Astrocyte (in vitro differentiated cells and primary cell): ENCODE data around the gene ARHGEF2. TPM values are rescaled to one million over a fixed set of nuclear protein-coding genes. Genes with fewer than 3 reads are reported as not detected.

Experiments used
- DNase-seq: peaks from one replicate; pipeline ENCODE4 v3.0.0-alpha.2; 2010; ENCODE audit warnings: low read depth
- FAIRE-seq: peaks from 2 replicates; lab custom pipeline; 2011; peaks lifted over from hg19 to GRCh38; lab: Jason Lieb, UNC
- H2AFZ ChIP-seq: 2 replicates; pipeline ENCODE4 v1.6.0; 2012; ENCODE audit warnings: low read depth, low read length, inconsistent platforms
- H3K27ac ChIP-seq: 2 replicates; pipeline ENCODE4 v1.5.1; 2011; ENCODE audit warnings: low read depth, low read length, inconsistent platforms
- H3K27me3 ChIP-seq: 2 replicates; pipeline ENCODE4 v1.6.0; 2011; ENCODE audit warnings: low read length, inconsistent platforms; ENCODE audit not compliant: insufficient read depth
- H3K36me3 ChIP-seq: 2 replicates; pipeline ENCODE4 v1.5.1; 2011; ENCODE audit warnings: low read length, inconsistent platforms; ENCODE audit not compliant: insufficient read depth
- H3K4me1 ChIP-seq: 2 replicates; pipeline ENCODE4 v1.5.1; 2011; ENCODE audit warnings: low read length, inconsistent platforms; ENCODE audit not compliant: insufficient read depth
- H3K4me2 ChIP-seq: 2 replicates; pipeline ENCODE4 v1.6.0; 2012; ENCODE audit warnings: low read length, inconsistent platforms
- H3K4me3 ChIP-seq: 2 replicates; pipeline ENCODE4 v1.5.1; 2011; ENCODE audit warnings: low read depth, mild to moderate bottlenecking, low read length, inconsistent platforms; ENCODE audit not compliant: insufficient read depth
- H3K79me2 ChIP-seq: 2 replicates; pipeline ENCODE4 v1.6.0; 2012; ENCODE audit warnings: mild to moderate bottlenecking, low read length, inconsistent platforms; ENCODE audit not compliant: insufficient read depth
- H3K9ac ChIP-seq: 2 replicates; pipeline ENCODE4 v1.6.0; 2012; ENCODE audit warnings: mild to moderate bottlenecking, low read length, inconsistent platforms
- H3K9me3 ChIP-seq: 2 replicates; pipeline ENCODE4 v1.5.1; 2012; ENCODE audit warnings: low read depth, mild to moderate bottlenecking, low read length, inconsistent platforms; ENCODE audit not compliant: insufficient read depth
- H4K20me1 ChIP-seq: 2 replicates; pipeline ENCODE4 v1.6.0; 2012; ENCODE audit warnings: low read length, inconsistent platforms; ENCODE audit not compliant: insufficient read depth
- H3K27ac Mint-ChIP-seq: one replicate; pipeline ENCODE4 v1.8.0; 2021; ENCODE audit warnings: mild to moderate bottlenecking, mixed read lengths; ENCODE audit not compliant: unreplicated experiment
- H3K27me3 Mint-ChIP-seq: one replicate; pipeline ENCODE4 v1.8.0; 2021; ENCODE audit warnings: low read depth, mixed read lengths; ENCODE audit not compliant: unreplicated experiment
- H3K36me3 Mint-ChIP-seq: one replicate; pipeline ENCODE4 v1.8.0; 2021; ENCODE audit warnings: low read depth, mixed read lengths; ENCODE audit not compliant: unreplicated experiment
- H3K4me1 Mint-ChIP-seq: one replicate; pipeline ENCODE4 v1.8.0; 2021; ENCODE audit warnings: low read depth, mixed read lengths; ENCODE audit not compliant: unreplicated experiment
- H3K4me3 Mint-ChIP-seq: one replicate; pipeline ENCODE4 v1.8.0; 2021; ENCODE audit warnings: mild to moderate bottlenecking, moderate library complexity, mixed read lengths; ENCODE audit not compliant: unreplicated experiment
- H3K9me3 Mint-ChIP-seq: one replicate; pipeline ENCODE4 v1.8.0; 2021; ENCODE audit warnings: mild to moderate bottlenecking, mixed read lengths; ENCODE audit not compliant: unreplicated experiment
- CTCF ChIP-seq: IDR thresholded peaks from 2 replicates; pipeline ENCODE4 v1.5.1; 2011; ENCODE audit warnings: low read depth, mild to moderate bottlenecking, inconsistent platforms, low read length, moderate library complexity; ENCODE audit not compliant: insufficient read depth
- EZH2 ChIP-seq: IDR thresholded peaks from 2 replicates; pipeline ENCODE4 v1.6.1; 2012; ENCODE audit warnings: mild to moderate bottlenecking, low read length, inconsistent platforms; ENCODE audit not compliant: insufficient read depth
- total RNA-seq: library from RNA; stranded (reverse); gene quantifications from 2 replicates; pipeline ENCODE4 v1.2.1, GENCODE V29; 2021

The ARHGEF2 gene
- total RNA-seq, 1 donor from 2014 or later = 99.3 TPM

GRCh38 chr1:155954645-155955044 lies 23.7 kb downstream of the ARHGEF2 start:
- Histone ChIP-seq H3K9ac (no peak overlapping the region), H3K4me2 (no peak overlapping the region), H3K4me1 (no peaks in the 10 kb centered on the region), H3K36me3 (peaks cover 68% of the 10 kb centered on the region), H3K27ac (no peak overlapping the region), H3K79me2 (peaks cover 20% of the 10 kb centered on the region), H3K27me3 (no peaks in the 10 kb centered on the region), H3K9me3 (no peaks in the 10 kb centered on the region), H3K4me3 (no peak overlapping the region), H4K20me1 (peaks cover 37% of the 10 kb centered on the region), H2AFZ (no peak overlapping the region)
- DNase-seq (no peak), FAIRE-seq (no peak)
- H3K4me1 Mint-ChIP-seq = no peaks in the 10 kb centered on the region
- H3K27me3 Mint-ChIP-seq = no peaks in the 10 kb centered on the region
- H3K4me3 Mint-ChIP-seq = no peak overlapping the region
- no peaks in the 10 kb centered on the region for H3K9me3 Mint-ChIP-seq
- H3K36me3 Mint-ChIP-seq = peaks cover 28% of the 10 kb centered on the region
- no peak for TF ChIP-seq EZH2
- no peak for TF ChIP-seq CTCF
- H3K27ac Mint-ChIP-seq = no peak overlapping the region

- no peak overlapping the region for H3K9ac ChIP-seq
- H3K36me3 ChIP-seq = peaks cover 69% of the 10 kb centered on the region
- peaks cover 36% of the 10 kb centered on the region for H4K20me1 ChIP-seq
- H2AFZ ChIP-seq = no peak overlapping the region
- TF ChIP-seq EZH2 (no peak), CTCF (no peak)
- no peaks in the 10 kb centered on the region for H3K27me3 ChIP-seq
- H3K9me3 ChIP-seq = no peaks in the 10 kb centered on the region
- Mint-ChIP-seq H3K4me3 (no peak overlapping the region), H3K4me1 (no peaks in the 10 kb centered on the region), H3K36me3 (peaks cover 22% of the 10 kb centered on the region), H3K27ac (no peak overlapping the region), H3K9me3 (no peaks in the 10 kb centered on the region), H3K27me3 (no peaks in the 10 kb centered on the region)
- DNase-seq (no peak), FAIRE-seq (no peak)
- H3K4me1 ChIP-seq = no peaks in the 10 kb centered on the region
- H3K27ac ChIP-seq = no peak overlapping the region
- H3K79me2 ChIP-seq = peaks cover 16% of the 10 kb centered on the region
- no peak overlapping the region for H3K4me3 ChIP-seq
- H3K4me2 ChIP-seq = no peak overlapping the region
Observed at GRCh38 chr1:155952505-155952890, 25.8 kb downstream of the ARHGEF2 start.

GRCh38 chr1:155951753-155952504 lies 26.4 kb downstream of the ARHGEF2 start:
- Mint-ChIP-seq H3K4me3 (no peak overlapping the region), H3K9me3 (no peaks in the 10 kb centered on the region), H3K4me1 (no peaks in the 10 kb centered on the region), H3K36me3 (peaks cover 19% of the 10 kb centered on the region), H3K27ac (no peak overlapping the region), H3K27me3 (no peaks in the 10 kb centered on the region)
- Histone ChIP-seq H3K4me3 (no peak overlapping the region), H3K4me1 (no peaks in the 10 kb centered on the region), H4K20me1 (peaks cover 38% of the 10 kb centered on the region), H3K36me3 (peaks cover 69% of the 10 kb centered on the region), H3K4me2 (no peak overlapping the region), H3K27ac (no peak overlapping the region), H2AFZ (no peak overlapping the region), H3K9ac (no peak overlapping the region), H3K27me3 (no peaks in the 10 kb centered on the region), H3K9me3 (no peaks in the 10 kb centered on the region), H3K79me2 (peaks cover 16% of the 10 kb centered on the region)
- no peak for FAIRE-seq
- no peak for DNase-seq
- TF ChIP-seq EZH2 (no peak), CTCF (no peak)
